ENCODE results near the gene CDCA3. TPM values are rescaled to one million over a fixed set of nuclear protein-coding genes. Genes with fewer than 3 reads are reported as not detected.
"Not testable (repeated sequence)": the region's sequence is repeated elsewhere in the genome, so short reads cannot be mapped to it uniquely, and the experiment has no call there.

CDCA3 gene
- total and polyA plus RNA-seq, 2 donors (not counting 1 experiment from before 2014, with no cell fraction given): 1.6 to 2.3 TPM

GRCh38 chr12:6896846-6897435 is 45.9 kb upstream of the CDCA3 start:
- Histone ChIP-seq H3K4me2 (replicated peaks; ENCODE audit: low read depth, low read length, poor library complexity, severe bottlenecking) (no peak overlapping the region), H3K4me3 (ENCODE audit: control extremely low read depth in 1 of 5, extremely low read depth in 1 of 5, insufficient read depth in 1 of 5, low read depth in 2 of 5, low read length in 4 of 5) (no peak overlapping the region), H3K9me3 (ENCODE audit: control extremely low read depth in 1 of 3, control insufficient read depth in 2 of 3, insufficient read depth in 1 of 3, low read length in 2 of 3) (no peaks in the 10 kb centered on the region), H3K27ac (ENCODE audit: low read length in 2 of 2) (no peak overlapping the region), H3K27me3 (replicated peaks in 1 of 4; ENCODE audit: control extremely low read depth in 1 of 4, control insufficient read depth in 3 of 4, insufficient read depth in 4 of 4, low read length in 3 of 4) (no peaks in the 10 kb centered on the region), H3K36me3 (replicated peaks in 1 of 2; ENCODE audit: control extremely low read depth in 1 of 2, control insufficient read depth in 1 of 2, extremely low read depth in 1 of 2, insufficient read depth in 2 of 2, low read length in 1 of 2) (no peaks in the 10 kb centered on the region), H3K79me2 (ENCODE audit: control insufficient read depth, insufficient read depth, low read length) (peaks cover 4% of the 10 kb centered on the region), H2AFZ (ENCODE audit: insufficient read depth, low read depth, low read length, poor library complexity, severe bottlenecking) (no peak overlapping the region), H4K20me1 (ENCODE audit: control insufficient read depth, insufficient read depth, low read length, poor library complexity, severe bottlenecking) (no peaks in the 10 kb centered on the region), H3K9ac (ENCODE audit: low read length) (no peak overlapping the region), H3K4me1 (ENCODE audit: control insufficient read depth in 2 of 2, insufficient read depth in 2 of 2, low read length in 2 of 2) (peaks cover 0 to 7% of the 10 kb centered on the region in 2 donors)
- POLR2A ChIA-PET: interaction anchor here (0.7 kb wide), 1 partner anchor 24 kb away, joined by 3 read pairs; the partner anchor contains the start of gene SPSB2
- H3K4me1 Mint-ChIP-seq: peaks cover 6% of the 10 kb centered on the region
- no peak overlapping the region for H3K27ac Mint-ChIP-seq
- DNase-seq: no peak
- no peaks in the 10 kb centered on the region for H3K27me3 Mint-ChIP-seq
- WGBS (ENCODE audit: insufficient coverage): 89% methylated on average over 5 of the region's 6 CpGs
- H3K4me3 Mint-ChIP-seq: no peak overlapping the region
- intact Hi-C loops (cut with micrococcal nuclease): no loop called here
- CTCF ChIA-PET: interaction anchor here (3.3 kb wide), 1 partner anchor 24 kb away, joined by 10 read pairs; the partner anchor contains the start of gene SPSB2
- TF ChIP-seq EZH2 (IDR thresholded peaks at IDR 0.05; ENCODE audit: borderline replicate concordance, insufficient read depth, low read depth, low read length, poor library complexity, severe bottlenecking): no peak
- TF ChIP-seq, protein P1, sequence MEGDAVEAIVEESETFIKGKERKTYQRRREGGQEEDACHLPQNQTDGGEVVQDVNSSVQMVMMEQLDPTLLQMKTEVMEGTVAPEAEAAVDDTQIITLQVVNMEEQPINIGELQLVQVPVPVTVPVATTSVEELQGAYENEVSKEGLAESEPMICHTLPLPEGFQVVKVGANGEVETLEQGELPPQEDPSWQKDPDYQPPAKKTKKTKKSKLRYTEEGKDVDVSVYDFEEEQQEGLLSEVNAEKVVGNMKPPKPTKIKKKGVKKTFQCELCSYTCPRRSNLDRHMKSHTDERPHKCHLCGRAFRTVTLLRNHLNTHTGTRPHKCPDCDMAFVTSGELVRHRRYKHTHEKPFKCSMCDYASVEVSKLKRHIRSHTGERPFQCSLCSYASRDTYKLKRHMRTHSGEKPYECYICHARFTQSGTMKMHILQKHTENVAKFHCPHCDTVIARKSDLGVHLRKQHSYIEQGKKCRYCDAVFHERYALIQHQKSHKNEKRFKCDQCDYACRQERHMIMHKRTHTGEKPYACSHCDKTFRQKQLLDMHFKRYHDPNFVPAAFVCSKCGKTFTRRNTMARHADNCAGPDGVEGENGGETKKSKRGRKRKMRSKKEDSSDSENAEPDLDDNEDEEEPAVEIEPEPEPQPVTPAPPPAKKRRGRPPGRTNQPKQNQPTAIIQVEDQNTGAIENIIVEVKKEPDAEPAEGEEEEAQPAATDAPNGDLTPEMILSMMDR (IDR thresholded peaks at IDR 0.05): no peak
- H3K9me3 Mint-ChIP-seq (ENCODE audit: insufficient read depth): no peaks in the 10 kb centered on the region
- ATAC-seq (ENCODE audit: low read depth): no peak

- TF ChIP-seq, protein P1 (IDR thresholded peaks at IDR 0.05): no peak
- TF ChIP-seq EZH2 (IDR thresholded peaks at IDR 0.05; ENCODE audit: borderline replicate concordance, insufficient read depth, low read depth, low read length, poor library complexity, severe bottlenecking): no peak
- H4K20me1 ChIP-seq (ENCODE audit: control insufficient read depth, insufficient read depth, low read length, poor library complexity, severe bottlenecking): no peaks in the 10 kb centered on the region
- Mint-ChIP-seq H3K9me3 (ENCODE audit: insufficient read depth) (no peaks in the 10 kb centered on the region), H3K27me3 (no peaks in the 10 kb centered on the region), H3K27ac (no peak overlapping the region), H3K4me3 (no peak overlapping the region), H3K4me1 (peaks cover 15% of the 10 kb centered on the region)
- H3K4me1 ChIP-seq (ENCODE audit: control insufficient read depth in 2 of 2, insufficient read depth in 2 of 2, low read length in 2 of 2): peaks cover 9 to 13% of the 10 kb centered on the region in 2 donors
- H3K4me3 ChIP-seq (ENCODE audit: control extremely low read depth in 1 of 5, extremely low read depth in 1 of 5, insufficient read depth in 1 of 5, low read depth in 2 of 5, low read length in 4 of 5): no peak overlapping the region
- no peaks in the 10 kb centered on the region for H3K36me3 ChIP-seq (replicated peaks in 1 of 2; ENCODE audit: control extremely low read depth in 1 of 2, control insufficient read depth in 1 of 2, extremely low read depth in 1 of 2, insufficient read depth in 2 of 2, low read length in 1 of 2)
- no peak overlapping the region for H3K9ac ChIP-seq (ENCODE audit: low read length)
- no peak overlapping the region for H2AFZ ChIP-seq (ENCODE audit: insufficient read depth, low read depth, low read length, poor library complexity, severe bottlenecking)
- ATAC-seq (ENCODE audit: low read depth) (no peak), DNase-seq (no peak)
- peaks cover 4% of the 10 kb centered on the region for H3K79me2 ChIP-seq (ENCODE audit: control insufficient read depth, insufficient read depth, low read length)
- no peaks in the 10 kb centered on the region for H3K27me3 ChIP-seq (replicated peaks in 1 of 4; ENCODE audit: control extremely low read depth in 1 of 4, control insufficient read depth in 3 of 4, insufficient read depth in 4 of 4, low read length in 3 of 4)
- CTCF ChIA-PET: interaction anchor here (0.5 to 1.5 kb wide), 2 partner anchors 25 to 26 kb away, joined by 3 to 4 read pairs; no protein-coding TSS in a partner anchor
- no CpG with 5 or more reads among the region's 3 CpGs for WGBS (ENCODE audit: insufficient coverage)
- intact Hi-C loops (cut with micrococcal nuclease): no loop called here
- no peaks in the 10 kb centered on the region for H3K9me3 ChIP-seq (ENCODE audit: control extremely low read depth in 1 of 3, control insufficient read depth in 2 of 3, insufficient read depth in 1 of 3, low read length in 2 of 3)
- no peak overlapping the region for H3K27ac ChIP-seq (ENCODE audit: low read length in 2 of 2)
- POLR2A ChIA-PET: interaction anchor here (0.7 kb wide), 1 partner anchor 22 kb away, joined by 6 read pairs; no protein-coding TSS in a partner anchor
- no peak overlapping the region for H3K4me2 ChIP-seq (replicated peaks; ENCODE audit: low read depth, low read length, poor library complexity, severe bottlenecking)
These were observed 43.2 kb upstream of the CDCA3 start for GRCh38 chr12:6894321-6894720.

DNA sequence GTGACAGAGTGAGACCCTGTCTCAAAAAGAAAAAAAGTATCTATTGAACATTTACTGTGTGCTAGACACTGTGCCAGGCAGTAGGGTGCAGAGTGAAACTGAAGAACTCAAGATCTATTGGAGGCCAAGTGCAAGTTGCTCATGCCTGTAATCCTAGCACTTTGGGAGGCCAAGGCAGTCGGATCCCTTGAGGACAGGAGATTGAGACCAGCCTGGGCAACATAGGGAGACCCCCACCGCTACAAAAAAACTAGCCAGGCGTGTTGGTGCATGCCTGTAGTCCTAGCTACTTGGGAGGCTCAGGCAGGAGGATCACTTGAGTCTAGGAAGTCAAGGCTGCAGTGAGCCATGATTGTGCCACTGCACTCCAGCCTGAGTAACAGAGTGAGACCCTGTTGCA is 41.6 kb upstream of the CDCA3 start:
- H3K27me3 ChIP-seq (replicated peaks in 1 of 4; ENCODE audit: control extremely low read depth in 1 of 4, control insufficient read depth in 3 of 4, insufficient read depth in 4 of 4, low read length in 3 of 4): not testable (repeated sequence)

More for the DNA sequence above, 41.6 kb upstream of the CDCA3 start:
- ChIA-PET CTCF (interaction anchor here (1.1 to 2.7 kb wide), 2 partner anchors 14 to 20 kb away, joined by 4 to 77 read pairs; partner anchors contain the start of gene SPSB2), POLR2A (interaction anchor here (0.7 kb wide), 1 partner anchor 13 kb away, joined by 7 read pairs; no protein-coding TSS in a partner anchor)
- H3K36me3 ChIP-seq (replicated peaks in 1 of 2; ENCODE audit: control extremely low read depth in 1 of 2, control insufficient read depth in 1 of 2, extremely low read depth in 1 of 2, insufficient read depth in 2 of 2, low read length in 1 of 2); H2AFZ ChIP-seq (ENCODE audit: insufficient read depth, low read depth, low read length, poor library complexity, severe bottlenecking); H4K20me1 ChIP-seq (ENCODE audit: control insufficient read depth, insufficient read depth, low read length, poor library complexity, severe bottlenecking); H3K27ac ChIP-seq (ENCODE audit: low read length in 2 of 2); H3K79me2 ChIP-seq (ENCODE audit: control insufficient read depth, insufficient read depth, low read length); H3K4me2 ChIP-seq (replicated peaks; ENCODE audit: low read depth, low read length, poor library complexity, severe bottlenecking); ATAC-seq (ENCODE audit: low read depth); DNase-seq; H3K27me3 Mint-ChIP-seq; H3K9ac ChIP-seq (ENCODE audit: low read length); H3K9me3 ChIP-seq (ENCODE audit: control extremely low read depth in 1 of 3, control insufficient read depth in 2 of 3, insufficient read depth in 1 of 3, low read length in 2 of 3); intact Hi-C loops (cut with micrococcal nuclease); H3K4me3 ChIP-seq (ENCODE audit: control extremely low read depth in 1 of 5, extremely low read depth in 1 of 5, insufficient read depth in 1 of 5, low read depth in 2 of 5, low read length in 4 of 5); H3K9me3 Mint-ChIP-seq (ENCODE audit: insufficient read depth): not testable (repeated sequence)
- peaks cover 9 to 13% of the 10 kb centered on the region in 2 donors for H3K4me1 ChIP-seq (ENCODE audit: control insufficient read depth in 2 of 2, insufficient read depth in 2 of 2, low read length in 2 of 2)
- Mint-ChIP-seq H3K27ac (peak overlapping the region; percentile 44), H3K4me1 (peaks cover 15% of the 10 kb centered on the region), H3K4me3 (peak overlapping the region; percentile 87)
- 100% methylated on average over 3 of the region's 3 CpGs for WGBS (ENCODE audit: insufficient coverage)

All from B cell (primary cell).